22Rv1 (cell line): Measurements from ENCODE around the gene ATF6B.

Experiments
- H3K27ac ChIP-seq: fragments of 450-650 bp; 2 replicates; pipeline ENCODE4 v1.5.1; 2017
- CTCF ChIP-seq: fragments of 450-650 bp; IDR thresholded peaks from 2 replicates; pipeline ENCODE4 v1.5.1; 2017; ENCODE audit warnings: mild to moderate bottlenecking
- ZFX ChIP-seq: fragments of 450-650 bp; IDR thresholded peaks from 2 replicates; pipeline ENCODE4 v1.6.1; 2017; ENCODE audit warnings: antibody characterized with exemption, borderline replicate concordance

The ATF6B gene

GRCh38 chr6:32153564-32154513 lies 25.8 kb upstream of the ATF6B start, which contains the start of gene PPT2:
Gene PPT2 (plus strand): TSS chr6:32154141. CDS start chr6:32154595, 454 bp downstream.
- TF ChIP-seq CTCF (no peak), ZFX (no peak)
- peak within 1 kb of the TSS; percentile 86 for H3K27ac ChIP-seq

- no peak for TF ChIP-seq ZFX
- peak overlapping the region; percentile 86 for H3K27ac ChIP-seq
Measured at GRCh38 chr6:32152769-32153563, 24.9 kb upstream of the ATF6B start.

- peak within 1 kb of the TSS; percentile 86 for H3K27ac ChIP-seq
- no peak for TF ChIP-seq ZFX
- no peak for TF ChIP-seq CTCF
Measured at GRCh38 chr6:32151863-32152768, 24.1 kb upstream of the ATF6B start, which contains the start of gene PRRT1. Gene PRRT1 (minus strand): TSS chr6:32151939. CDS start chr6:32151827, 112 bp downstream.

GRCh38 chr6:32151181-32151862 lies 23.3 kb upstream of the ATF6B start:
- no peak for TF ChIP-seq ZFX
- TF ChIP-seq CTCF, result no peak
- no peak overlapping the region for H3K27ac ChIP-seq

GRCh38 chr6:32149932-32150870 lies 22.2 kb upstream of the ATF6B start:
- H3K27ac ChIP-seq, result no peak overlapping the region
- no peak for TF ChIP-seq ZFX
- TF ChIP-seq CTCF, result no peak

GRCh38 chr6:32149092-32149755 lies 21.2 kb upstream of the ATF6B start:
- no peak overlapping the region; the same call in 1 of the 2 replicates for H3K27ac ChIP-seq
- TF ChIP-seq CTCF (peak; percentile 57), ZFX (no peak)
